ENCODE results near the gene TNNC2. TPM values are rescaled to one million over a fixed set of nuclear protein-coding genes. Genes with fewer than 3 reads are reported as not detected.

The TNNC2 gene
- total and polyA plus RNA-seq, 9 of the 15 experiments (the other 6 are each of a cell fraction or from before 2014, with no cell fraction given), result not detected

DNA sequence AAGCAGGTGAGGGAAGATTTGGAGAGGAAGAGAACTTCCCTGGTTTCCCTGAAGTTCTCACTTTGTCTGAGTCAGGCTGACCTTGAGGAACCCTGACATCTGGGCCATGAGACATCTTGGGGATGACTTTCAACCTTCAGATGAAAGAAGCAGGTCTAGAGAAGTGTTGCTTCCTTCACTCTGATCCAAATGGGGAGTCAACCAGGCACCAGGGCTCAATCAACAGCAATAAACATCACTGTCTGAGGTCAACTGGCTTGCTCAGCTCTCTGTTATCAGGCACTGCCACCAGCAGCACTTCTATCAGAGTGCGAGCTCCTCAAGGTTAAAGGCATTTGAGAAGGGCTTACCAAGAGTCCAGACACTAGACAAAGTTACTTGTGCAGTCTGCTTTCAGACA, 23.8 kb upstream of the TNNC2 start (continued):
- TF ChIP-seq, protein P1, sequence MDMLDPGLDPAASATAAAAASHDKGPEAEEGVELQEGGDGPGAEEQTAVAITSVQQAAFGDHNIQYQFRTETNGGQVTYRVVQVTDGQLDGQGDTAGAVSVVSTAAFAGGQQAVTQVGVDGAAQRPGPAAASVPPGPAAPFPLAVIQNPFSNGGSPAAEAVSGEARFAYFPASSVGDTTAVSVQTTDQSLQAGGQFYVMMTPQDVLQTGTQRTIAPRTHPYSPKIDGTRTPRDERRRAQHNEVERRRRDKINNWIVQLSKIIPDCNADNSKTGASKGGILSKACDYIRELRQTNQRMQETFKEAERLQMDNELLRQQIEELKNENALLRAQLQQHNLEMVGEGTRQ (CRISPR knock-in tag; IDR thresholded peaks at IDR 0.05), result no peak
- TF ChIP-seq SIN3B (IDR thresholded peaks at IDR 0.05; ENCODE audit: low read depth) (no peak; the same call in 1 of the 2 replicates), ZNF121 (CRISPR knock-in tag; conservative IDR thresholded peaks at IDR 0.05) (no peak), ZNF282 (CRISPR knock-in tag; IDR thresholded peaks at IDR 0.05) (no peak), DACH1 (IDR thresholded peaks at IDR 0.05; ENCODE audit: partially characterized antibody) (no peak), FOXM1 (IDR thresholded peaks at IDR 0.05; ENCODE audit: low read depth) (no peak; the same call in 1 of the 2 replicates), FOXM1 (CRISPR knock-in tag; IDR thresholded peaks at IDR 0.05; ENCODE audit: low read depth) (no peak), ZNF3 (CRISPR knock-in tag; IDR thresholded peaks at IDR 0.05) (no peak), L3MBTL2 (IDR thresholded peaks at IDR 0.05) (no peak), SMC3 (conservative IDR thresholded peaks at IDR 0.05; ENCODE audit: insufficient read depth, low read depth, low read length) (no peak), ZNF717 (CRISPR knock-in tag; IDR thresholded peaks at IDR 0.05) (no peak), PTRF (tag; IDR thresholded peaks at IDR 0.05) (no peak), CBX2 (IDR thresholded peaks at IDR 0.05; ENCODE audit: insufficient read depth, low read length, poor library complexity, severe bottlenecking) (no peak), ZNF766 (CRISPR knock-in tag; conservative IDR thresholded peaks at IDR 0.05) (no peak), SRSF7 (optimal IDR thresholded peaks at IDR 0.05; ENCODE audit: low read depth, low read length) (no peak), STAT5B (CRISPR knock-in tag; IDR thresholded peaks at IDR 0.05) (no peak), CBFA2T2 (conservative IDR thresholded peaks at IDR 0.05) (peak; percentile 86), EP300 (IDR thresholded peaks at IDR 0.05; ENCODE audit: low read length) (peak; percentile 58; the same call in 1 of the 2 replicates), PML (IDR thresholded peaks at IDR 0.05; ENCODE audit: low read length) (0 out of 2 replicates have a peak, but pooled peaks have one; percentile 32), DPF2 (IDR thresholded peaks at IDR 0.05) (peak; percentile 91)
- TF ChIP-seq, protein P2, sequence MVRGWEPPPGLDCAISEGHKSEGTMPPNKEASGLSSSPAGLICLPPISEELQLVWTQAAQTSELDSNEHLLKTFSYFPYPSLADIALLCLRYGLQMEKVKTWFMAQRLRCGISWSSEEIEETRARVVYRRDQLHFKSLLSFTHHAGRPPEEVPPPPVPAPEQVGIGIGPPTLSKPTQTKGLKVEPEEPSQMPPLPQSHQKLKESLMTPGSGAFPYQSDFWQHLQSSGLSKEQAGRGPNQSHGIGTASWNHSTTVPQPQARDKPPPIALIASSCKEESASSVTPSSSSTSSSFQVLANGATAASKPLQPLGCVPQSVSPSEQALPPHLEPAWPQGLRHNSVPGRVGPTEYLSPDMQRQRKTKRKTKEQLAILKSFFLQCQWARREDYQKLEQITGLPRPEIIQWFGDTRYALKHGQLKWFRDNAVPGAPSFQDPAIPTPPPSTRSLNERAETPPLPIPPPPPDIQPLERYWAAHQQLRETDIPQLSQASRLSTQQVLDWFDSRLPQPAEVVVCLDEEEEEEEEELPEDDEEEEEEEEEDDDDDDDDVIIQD (CRISPR knock-in tag; IDR thresholded peaks at IDR 0.05), result no peak
- TF ChIP-seq, protein P3, sequence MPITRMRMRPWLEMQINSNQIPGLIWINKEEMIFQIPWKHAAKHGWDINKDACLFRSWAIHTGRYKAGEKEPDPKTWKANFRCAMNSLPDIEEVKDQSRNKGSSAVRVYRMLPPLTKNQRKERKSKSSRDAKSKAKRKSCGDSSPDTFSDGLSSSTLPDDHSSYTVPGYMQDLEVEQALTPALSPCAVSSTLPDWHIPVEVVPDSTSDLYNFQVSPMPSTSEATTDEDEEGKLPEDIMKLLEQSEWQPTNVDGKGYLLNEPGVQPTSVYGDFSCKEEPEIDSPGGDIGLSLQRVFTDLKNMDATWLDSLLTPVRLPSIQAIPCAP (CRISPR knock-in tag; IDR thresholded peaks at IDR 0.05; ENCODE audit: borderline replicate concordance), result no peak
- TF ChIP-seq, protein P4, sequence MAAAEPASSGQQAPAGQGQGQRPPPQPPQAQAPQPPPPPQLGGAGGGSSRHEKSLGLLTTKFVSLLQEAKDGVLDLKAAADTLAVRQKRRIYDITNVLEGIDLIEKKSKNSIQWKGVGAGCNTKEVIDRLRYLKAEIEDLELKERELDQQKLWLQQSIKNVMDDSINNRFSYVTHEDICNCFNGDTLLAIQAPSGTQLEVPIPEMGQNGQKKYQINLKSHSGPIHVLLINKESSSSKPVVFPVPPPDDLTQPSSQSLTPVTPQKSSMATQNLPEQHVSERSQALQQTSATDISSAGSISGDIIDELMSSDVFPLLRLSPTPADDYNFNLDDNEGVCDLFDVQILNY (CRISPR knock-in tag; IDR thresholded peaks at IDR 0.05), result no peak
- TF ChIP-seq, protein P5, sequence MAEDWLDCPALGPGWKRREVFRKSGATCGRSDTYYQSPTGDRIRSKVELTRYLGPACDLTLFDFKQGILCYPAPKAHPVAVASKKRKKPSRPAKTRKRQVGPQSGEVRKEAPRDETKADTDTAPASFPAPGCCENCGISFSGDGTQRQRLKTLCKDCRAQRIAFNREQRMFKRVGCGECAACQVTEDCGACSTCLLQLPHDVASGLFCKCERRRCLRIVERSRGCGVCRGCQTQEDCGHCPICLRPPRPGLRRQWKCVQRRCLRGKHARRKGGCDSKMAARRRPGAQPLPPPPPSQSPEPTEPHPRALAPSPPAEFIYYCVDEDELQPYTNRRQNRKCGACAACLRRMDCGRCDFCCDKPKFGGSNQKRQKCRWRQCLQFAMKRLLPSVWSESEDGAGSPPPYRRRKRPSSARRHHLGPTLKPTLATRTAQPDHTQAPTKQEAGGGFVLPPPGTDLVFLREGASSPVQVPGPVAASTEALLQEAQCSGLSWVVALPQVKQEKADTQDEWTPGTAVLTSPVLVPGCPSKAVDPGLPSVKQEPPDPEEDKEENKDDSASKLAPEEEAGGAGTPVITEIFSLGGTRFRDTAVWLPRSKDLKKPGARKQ (CRISPR knock-in tag; IDR thresholded peaks at IDR 0.05), result no peak
- TF ChIP-seq, protein P6, sequence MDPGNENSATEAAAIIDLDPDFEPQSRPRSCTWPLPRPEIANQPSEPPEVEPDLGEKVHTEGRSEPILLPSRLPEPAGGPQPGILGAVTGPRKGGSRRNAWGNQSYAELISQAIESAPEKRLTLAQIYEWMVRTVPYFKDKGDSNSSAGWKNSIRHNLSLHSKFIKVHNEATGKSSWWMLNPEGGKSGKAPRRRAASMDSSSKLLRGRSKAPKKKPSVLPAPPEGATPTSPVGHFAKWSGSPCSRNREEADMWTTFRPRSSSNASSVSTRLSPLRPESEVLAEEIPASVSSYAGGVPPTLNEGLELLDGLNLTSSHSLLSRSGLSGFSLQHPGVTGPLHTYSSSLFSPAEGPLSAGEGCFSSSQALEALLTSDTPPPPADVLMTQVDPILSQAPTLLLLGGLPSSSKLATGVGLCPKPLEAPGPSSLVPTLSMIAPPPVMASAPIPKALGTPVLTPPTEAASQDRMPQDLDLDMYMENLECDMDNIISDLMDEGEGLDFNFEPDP (CRISPR knock-in tag; IDR thresholded peaks at IDR 0.05), result no peak

Measured in K562 (cell line).